HG03045 (cell line): ENCODE measurements around the gene SOBP.
"Not testable (repeated sequence)": the region's sequence is repeated elsewhere in the genome, so short reads cannot be mapped to it uniquely, and the experiment has no call there.

Source experiments
- ATAC-seq: cut with Tn5 transposase; IDR thresholded peaks from one replicate; pipeline ENCODE4 v1.9.1; 2021; ENCODE audit warnings: mild to moderate bottlenecking, moderate library complexity; ENCODE audit not compliant: unreplicated experiment

Gene SOBP

DNA sequence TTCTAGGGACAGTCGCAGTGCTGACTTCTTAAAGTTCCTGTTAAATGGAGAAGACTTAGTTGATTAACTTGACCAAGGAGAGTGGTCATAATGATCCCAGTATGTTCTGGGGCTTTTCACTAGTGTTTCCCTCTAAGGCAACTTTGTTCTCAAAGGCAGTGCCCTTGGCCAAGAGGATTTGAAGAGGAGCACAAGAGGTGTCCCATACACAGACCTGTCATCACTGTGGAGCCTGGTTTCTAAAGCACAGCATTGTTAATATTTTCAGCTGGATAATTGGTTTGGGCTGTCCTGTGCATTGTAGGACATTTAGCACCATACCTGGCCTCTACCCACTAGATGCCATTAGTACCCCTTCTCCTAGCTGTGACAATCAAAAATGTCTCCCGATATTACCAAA is 30.8 kb downstream of the SOBP start:
- ATAC-seq = not testable (repeated sequence)

DNA sequence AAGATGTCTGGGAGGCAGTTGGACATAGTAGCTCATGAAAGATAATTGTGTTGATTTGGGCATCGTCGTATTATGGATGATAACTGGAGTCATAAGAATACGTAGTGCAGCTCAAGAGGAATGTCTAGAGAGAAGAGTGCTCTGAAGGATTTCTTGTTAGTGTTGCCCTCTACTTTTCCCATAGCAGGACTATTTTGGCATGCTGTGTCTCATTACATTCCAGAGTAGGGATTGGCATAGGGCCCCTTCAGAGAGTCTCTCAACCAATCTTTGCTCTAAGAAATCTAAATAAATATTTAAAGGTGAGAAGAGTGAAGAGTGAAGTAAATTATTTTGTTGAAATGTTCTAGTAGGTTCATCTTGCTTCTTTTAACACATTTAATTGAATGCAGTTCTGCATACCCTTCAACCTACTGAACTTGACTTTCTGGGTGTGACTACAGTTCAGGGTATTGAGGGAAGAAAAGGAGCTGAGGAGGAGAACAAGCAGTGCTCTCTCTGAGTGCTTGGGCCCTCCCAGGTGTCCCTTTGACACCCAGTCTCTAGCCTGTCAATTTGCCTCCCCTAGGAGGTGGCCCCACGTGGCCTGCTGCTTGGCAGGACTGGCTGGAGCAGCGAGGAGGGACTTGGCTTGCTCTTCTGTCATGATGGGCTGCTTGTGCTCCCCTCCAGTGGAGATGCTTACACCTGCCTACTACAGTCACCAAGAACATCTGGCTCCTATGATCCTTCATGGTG is 33.3 kb downstream of the SOBP start:
- ATAC-seq = no peak

DNA sequence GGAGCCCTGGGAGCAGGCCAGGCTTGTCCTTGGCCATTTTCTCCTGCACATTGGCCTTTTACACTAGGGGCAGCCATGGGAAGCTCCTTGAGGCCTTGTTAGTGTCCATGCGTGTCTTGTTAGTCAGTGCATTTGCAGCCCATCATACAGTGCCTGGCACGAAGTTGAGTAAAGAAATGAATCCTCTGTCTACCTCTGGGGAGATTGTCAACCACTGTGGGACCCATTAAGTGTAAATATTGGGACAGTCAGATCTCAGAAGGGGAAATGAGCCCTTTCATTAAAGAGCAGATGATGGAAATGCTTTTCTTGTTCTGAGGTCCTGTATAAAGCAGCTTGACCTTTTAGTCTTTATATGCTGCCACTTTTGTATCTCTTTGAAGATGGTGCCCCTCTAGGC is 33.9 kb downstream of the SOBP start:
- no peak for ATAC-seq

DNA sequence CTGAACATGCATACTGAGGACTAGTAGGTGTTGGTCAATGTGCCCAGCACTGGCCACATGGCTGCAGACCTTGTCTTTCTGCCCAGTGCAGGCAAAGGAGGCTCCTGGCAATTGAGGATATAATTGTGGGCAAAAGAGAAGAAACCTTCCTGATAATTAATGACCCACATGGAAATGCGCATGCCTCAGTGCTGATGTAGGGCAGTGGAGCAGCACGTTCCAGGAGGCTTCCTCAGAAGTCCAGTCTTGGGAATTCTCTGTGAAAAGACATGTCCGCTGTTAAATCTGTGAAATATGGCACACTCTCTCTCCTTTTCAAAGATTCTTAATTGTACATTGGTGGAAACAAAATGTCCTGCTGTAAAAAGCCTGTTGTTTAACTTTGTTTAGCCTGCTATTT is 34.7 kb downstream of the SOBP start:
- ATAC-seq = no peak

DNA sequence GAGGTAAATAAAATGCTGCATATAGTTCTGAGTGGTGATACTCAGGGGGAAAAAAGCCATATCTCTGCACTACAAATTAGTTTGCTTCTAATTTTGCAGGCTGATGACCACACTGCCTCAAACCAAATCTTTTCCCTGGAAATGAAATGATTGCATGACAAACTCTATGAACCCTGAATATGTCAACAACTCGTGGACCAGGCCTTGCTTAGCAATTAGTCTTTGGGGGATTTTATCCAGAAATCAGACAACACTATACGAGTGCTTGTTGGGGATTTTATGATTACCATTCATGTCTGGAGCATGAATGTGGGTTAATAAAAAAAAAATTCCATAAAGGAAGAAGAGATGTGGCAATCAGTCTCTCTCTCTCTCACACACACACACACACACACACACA is 42.0 kb downstream of the SOBP start:
- no peak for ATAC-seq

DNA sequence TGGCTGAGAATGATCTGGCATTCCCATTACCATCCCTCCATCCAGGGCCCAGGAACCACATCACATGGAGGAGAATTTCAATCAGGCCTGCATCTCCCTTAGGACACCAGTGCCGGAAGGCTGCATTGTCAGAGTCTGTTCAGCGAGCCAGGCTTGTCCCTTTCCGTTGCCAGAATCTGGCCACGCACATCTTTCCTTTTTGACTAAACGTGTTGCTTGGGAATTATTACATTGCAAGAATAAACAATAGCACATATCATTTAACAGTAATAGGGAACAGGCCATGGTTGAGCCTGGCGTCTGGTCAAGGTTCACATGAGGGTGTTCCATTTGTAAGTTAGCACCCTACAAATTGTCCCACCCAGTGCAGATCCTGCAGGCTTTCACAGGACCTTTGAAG is 42.8 kb downstream of the SOBP start:
- ATAC-seq = no peak

DNA sequence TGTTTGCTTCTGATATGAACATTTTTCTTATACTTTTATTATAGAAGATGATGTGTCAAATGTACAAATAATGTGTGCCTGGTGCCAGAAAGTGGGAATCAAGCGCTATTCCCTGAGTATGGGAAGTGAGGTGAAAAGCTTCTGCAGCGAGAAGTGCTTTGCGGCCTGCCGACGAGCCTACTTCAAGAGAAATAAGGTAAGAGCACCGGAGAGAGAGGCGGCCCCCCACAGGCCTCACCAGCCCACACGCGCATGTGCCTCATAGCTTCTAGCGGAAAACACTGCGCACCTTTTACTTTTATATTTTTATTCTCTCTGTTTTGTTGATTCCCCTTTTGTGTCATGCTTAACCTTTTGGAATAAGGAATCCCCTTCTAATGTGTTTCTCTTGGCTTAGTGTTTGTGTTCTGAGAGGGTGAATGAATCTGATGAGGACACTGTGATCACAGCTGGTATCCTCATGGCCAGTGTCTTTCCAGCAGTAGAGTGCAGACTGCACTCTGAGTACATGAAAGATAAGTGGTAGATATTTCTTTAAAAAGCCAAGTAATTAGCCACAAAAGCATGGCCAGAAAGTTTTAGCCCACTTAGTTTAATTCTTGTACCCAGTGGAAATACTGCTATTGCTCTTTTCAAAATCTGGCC is 43.6 kb downstream of the SOBP start:
- no peak for ATAC-seq

DNA sequence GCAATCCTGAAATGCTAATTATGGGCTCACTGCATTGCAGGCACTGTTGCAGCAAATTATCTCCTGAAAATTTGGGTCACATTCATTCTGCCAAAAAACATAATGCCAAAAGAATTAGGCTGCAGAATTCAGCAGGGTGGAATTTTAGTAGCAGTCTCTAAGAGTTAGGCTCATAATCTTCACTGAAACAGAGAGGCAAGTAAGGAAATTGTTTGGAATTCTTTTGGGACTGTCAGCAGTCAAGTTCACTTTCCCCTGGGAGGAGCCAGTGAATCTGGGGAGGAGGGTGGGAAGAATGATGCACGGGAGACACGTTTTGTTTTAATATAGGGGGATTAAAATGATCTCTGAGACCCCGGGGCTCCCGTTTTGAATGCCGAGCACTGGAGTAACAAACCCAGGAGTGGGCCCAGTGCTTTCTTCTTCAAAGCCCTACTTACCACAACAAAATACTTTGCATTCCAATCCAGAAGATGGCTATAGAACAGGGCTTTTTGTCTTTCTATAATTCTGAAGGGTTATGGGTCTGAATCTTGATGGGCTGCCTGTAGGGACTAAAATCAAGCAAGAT is 44.7 kb downstream of the SOBP start:
- no peak for ATAC-seq

DNA sequence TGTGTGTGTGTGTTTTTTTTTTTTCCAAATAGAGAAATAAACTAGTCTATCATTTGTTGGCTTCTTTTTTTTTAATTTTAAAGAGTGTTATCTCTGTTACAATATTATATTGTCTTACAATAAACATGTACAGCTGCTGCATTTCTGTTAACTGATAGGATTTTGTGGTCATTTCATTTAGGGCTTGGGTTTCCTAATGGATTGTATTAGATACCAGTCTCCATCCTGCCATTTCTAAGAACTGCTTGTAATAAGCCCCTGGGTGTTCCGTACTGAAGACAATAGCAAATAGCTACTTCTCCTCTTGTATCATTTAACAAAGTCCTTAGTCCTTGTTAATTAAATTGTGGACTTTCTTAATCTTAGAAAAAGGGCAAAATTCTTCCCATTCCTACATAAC is 45.7 kb downstream of the SOBP start:
- no peak for ATAC-seq

DNA sequence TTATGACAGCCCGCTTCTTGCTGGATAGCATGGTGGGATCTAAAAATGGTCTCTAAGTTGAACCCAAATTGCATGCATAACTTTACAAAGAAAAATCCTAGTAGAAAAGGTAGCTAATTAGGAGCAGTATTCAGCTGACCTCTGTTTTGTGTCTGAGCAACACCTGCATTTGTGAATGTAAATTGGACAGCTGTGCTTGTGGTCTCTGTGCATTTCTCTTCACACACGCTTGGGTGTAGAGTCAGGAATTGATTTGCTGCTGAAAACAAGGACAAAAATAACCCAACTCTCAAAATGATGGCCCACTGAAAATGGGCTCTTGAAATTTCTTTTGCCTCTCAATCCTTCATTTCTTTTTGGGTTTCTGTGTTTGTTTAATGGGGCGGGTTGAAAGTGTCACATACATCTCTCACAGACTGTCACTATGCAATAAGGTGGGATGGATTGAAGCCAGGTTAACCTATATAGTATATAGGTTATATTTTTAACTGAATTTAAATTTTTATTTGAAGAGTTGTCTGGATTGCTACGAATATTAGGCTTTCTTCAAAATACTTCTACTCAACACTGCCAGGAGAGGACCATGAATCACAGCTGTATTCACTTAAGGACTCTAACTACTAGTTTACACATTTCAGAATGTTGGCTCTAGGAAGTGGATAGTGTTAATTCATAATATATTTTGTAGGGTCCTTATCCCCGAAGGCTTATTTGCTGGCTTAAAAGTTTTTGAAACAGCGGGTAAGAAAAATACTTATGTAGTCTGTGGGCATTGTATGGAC is 46.5 kb downstream of the SOBP start:
- ATAC-seq = no peak

DNA sequence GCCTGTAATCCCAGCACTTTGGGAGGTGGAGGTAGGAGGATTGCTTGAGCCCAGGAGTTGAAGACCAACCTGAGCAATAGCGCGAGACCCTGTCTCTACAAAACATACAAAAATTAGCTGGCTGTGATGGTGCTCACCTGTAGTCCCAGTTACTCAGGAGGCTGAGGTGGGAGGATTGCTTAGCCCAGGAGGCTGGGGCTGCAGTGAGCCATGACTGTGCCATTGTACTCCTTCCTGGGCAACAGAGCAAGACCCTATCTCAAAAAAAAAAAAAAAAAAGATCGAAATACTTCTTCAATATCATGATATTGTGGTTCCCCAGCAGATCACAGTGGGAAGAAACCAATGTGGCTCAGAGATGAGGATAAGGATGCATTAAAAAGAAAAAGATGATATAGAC is 47.6 kb downstream of the SOBP start:
- ATAC-seq = no peak

DNA sequence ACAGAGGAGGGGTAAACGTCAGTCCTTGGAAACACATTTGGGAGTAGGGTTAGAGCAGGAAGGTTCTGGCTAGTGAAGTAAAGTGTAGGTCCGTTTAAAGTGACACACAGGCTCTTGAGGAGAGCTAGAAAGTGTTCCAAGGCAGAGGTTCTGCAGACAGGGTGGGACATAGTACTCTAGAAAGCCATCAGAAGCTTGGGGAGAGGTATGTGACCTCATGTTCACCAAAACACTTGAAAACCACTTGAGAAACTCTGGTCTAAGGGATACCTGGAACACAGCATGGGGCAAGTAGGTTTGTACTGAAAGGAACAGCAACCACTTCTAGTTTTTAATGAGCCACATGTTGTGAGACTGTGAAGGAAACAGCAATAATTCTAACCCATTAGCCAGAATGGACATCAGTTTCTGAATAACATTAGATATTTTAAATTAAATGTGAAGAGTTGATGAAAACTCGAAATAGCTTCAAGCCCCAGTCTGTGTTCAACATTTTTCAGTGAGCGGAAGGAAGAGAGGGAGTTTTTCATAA is 49.0 kb downstream of the SOBP start:
- no peak for ATAC-seq

DNA sequence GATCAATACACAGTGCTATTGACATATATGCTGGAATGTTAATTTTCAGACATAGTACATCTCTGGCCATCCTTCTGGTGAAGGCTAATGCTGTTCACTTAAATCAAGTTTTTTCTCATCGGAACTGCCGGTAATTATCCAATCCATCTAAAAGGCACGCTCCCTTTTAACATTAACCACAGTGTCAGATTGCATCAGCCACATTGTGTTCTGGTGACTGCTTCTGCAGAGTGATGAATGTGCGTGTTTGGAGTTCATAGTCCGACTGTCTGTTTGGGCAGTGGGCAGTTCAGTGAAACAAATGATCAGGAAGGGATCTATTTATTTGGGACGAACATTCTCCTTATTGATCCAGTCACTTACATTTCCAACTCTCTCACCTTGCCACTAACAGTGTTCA is 49.5 kb downstream of the SOBP start:
- no peak for ATAC-seq

DNA sequence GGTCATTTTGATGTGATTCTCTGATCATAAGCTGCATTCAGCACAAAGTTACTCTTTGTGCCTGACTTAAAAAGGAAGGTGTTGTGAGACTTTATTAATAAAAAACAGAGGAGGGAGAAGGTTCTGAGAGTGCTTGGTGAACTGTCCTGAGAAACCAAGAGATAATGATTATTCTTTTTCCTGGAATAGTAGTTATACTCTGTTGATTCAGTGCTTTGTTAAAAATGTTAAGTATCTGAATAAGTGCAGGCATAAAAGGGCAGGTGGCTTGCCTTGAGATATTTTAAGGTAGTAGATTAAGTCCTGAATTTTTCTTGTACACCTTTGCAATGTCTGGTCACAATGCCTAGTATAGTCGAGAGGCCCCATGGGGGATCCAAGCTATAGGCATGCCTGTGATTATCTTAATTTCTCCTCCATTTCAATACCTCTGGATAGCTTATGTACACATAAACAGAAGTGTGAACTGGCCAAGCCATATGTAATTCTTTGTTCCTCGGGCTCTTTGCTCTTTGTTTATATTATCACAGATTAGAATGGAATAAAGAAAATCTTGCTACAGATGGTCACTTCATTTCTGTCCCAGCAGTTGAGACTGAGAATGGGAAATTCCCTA is 50.0 kb downstream of the SOBP start:
- ATAC-seq = no peak

DNA sequence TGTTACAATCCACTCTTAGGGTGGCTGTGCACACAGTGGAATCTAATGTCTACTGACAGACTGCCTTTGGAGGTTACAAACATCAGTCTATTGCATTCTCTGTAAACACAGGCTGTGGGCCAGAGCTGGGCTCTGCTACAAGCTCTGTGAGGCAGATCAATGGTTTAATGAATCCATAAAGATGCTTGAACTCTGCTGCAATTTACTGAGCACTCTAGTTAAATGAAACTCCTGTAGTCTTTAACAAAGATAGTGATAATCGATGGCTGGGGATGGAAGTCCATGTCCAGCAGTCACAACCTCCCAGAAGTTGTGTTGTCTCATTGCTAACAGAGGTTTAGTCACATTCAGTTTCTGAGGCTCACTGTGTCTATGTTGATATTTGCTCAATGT is 50.5 kb downstream of the SOBP start:
- no peak for ATAC-seq

DNA sequence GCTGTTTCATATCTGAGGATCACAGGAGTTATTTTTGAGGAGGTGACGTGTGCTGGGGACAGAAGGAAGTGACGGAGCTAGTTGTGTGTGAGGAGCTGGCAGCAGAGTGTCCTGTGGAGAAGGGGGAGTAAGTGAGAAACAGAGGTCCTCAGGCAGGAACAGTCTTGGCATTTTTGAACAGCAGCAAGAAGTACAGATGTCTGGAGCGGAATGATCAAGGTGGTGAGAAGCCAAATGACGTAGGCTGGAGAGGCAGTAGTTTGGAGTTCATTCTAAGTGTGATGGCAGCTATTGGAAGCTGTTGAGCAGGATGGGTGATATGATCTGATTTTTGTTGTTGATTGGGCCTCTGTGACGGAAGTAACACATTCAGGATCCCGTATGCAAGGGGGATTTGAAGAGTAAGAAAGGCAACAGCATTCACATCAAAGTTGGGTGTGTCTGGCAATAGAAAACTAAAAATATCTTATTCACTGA is 52.3 kb downstream of the SOBP start:
- ATAC-seq = no peak

DNA sequence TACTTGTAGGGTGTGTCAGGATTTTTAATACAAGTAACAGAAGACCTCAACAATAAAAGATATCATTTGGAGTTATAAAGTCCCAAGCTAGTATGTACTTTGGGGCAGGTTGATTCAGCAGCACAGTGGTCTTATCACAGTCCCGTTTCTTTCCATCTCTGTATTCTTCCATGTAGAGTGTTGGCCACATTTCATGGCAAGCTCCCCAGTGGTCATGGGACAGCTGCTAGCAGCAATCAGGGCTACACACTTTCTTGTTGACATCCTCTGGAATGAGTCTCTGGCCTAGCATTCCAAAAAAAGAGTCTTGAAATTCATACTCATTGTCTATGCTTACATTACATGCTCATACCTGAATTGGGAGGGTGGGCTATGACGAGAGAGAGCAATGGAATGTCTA is 53.2 kb downstream of the SOBP start:
- no peak for ATAC-seq

DNA sequence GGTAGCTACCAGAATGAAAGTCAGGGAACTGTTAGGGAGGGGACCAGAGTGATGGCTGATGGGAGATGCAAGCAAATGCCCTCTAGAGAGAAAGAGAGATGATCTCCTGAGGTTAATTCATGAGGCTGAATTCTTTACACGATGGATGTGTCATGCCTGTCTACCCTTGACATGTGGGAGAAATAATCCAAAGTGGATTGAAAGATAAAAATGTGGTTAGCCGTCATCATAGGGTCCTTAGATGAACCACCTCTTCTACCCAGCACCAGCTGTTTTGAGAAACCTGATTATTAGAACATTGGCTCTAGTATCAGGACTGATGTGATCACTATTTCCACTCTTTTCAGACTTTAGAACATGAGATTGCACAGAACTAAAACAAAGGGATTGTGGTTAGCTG is 53.6 kb downstream of the SOBP start:
- ATAC-seq = no peak

DNA sequence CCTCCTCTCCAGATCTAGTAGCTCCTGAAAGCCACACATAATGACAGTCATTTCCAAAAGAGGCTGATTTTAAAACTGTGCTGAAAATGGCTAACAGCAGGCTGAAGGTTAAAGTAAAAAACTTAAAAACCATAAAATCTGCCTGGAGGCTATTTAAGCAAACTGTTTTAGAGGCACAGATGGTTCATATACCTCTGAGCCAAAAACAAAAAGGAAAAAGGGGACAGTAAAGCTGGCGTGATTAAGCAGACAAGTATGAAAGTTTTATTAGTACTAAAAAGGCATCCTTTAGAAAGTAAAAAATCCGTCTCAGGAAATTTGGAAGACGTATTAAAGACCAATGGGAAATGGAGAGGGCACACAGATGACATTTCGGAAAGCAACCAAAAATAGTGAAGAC is 55.8 kb downstream of the SOBP start:
- ATAC-seq = no peak

DNA sequence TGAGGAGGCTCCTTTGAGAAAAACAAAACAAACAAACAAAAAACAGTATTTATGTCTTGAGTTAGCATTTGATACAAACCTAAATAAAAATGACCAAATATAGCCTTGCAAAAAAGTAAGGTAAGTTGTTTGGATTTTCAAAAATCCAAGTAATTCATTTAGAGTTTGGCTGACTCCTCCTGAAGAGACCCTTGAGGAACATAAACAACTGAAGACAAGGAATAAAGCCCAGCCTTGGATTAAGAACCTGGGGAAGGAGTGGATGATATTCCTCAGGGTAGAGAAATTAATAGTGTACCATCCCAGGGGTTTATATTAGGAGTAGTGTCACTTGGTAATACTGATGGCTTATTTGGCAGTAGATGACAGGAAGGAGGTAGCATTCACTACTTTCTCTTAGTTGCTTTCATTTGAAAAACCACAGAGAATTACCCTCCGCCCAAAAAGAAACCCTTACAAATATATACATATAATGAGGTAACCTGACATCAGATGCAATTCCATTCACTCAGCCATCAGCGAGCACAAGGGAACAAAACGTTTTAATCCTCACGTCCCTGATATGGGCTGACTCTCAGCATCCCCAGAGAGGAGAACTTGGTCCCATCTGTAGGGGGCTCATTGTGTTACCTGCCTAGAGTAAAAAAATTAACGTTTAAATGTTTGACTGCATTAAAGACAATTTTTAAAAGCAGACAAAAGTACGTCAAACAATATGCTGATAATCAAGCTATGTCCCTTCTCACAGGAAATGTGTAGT is 57.0 kb downstream of the SOBP start:
- no peak for ATAC-seq
